Adipocyte (in vitro differentiated cells): ENCODE measurements around the gene FAT1.

Experiments used
- DNase-seq: peaks from one replicate; pipeline ENCODE4 v3.0.0-alpha.2; 2015; ENCODE audit warnings: low read depth
- H3K27me3 ChIP-seq: replicated peaks from 2 replicates; pipeline ENCODE4 v1.7.0; 2013; ENCODE audit warnings: mild to moderate bottlenecking, low read length, moderate library complexity; ENCODE audit not compliant: control insufficient read depth, insufficient read depth
- H3K36me3 ChIP-seq: 2 replicates; pipeline ENCODE4 v1.7.0; 2013; ENCODE audit warnings: low read length, mild to moderate bottlenecking, moderate library complexity; ENCODE audit not compliant: control insufficient read depth, insufficient read depth, severe bottlenecking
- H3K4me1 ChIP-seq: 2 replicates; pipeline ENCODE4 v1.7.0; 2013; ENCODE audit warnings: mild to moderate bottlenecking, low read length, moderate library complexity; ENCODE audit not compliant: control insufficient read depth, insufficient read depth
- H3K4me3 ChIP-seq: 2 replicates; pipeline ENCODE4 v1.7.0; 2013; ENCODE audit warnings: mild to moderate bottlenecking, low read length, moderate library complexity
- H3K9ac ChIP-seq: 2 replicates; pipeline ENCODE4 v1.7.0; 2013; ENCODE audit warnings: mild to moderate bottlenecking, low read length, moderate library complexity
- H3K9me3 ChIP-seq: 2 replicates; pipeline ENCODE4 v1.7.0; 2013; ENCODE audit warnings: mild to moderate bottlenecking, low read length, moderate library complexity; ENCODE audit not compliant: control insufficient read depth

Gene FAT1

DNA sequence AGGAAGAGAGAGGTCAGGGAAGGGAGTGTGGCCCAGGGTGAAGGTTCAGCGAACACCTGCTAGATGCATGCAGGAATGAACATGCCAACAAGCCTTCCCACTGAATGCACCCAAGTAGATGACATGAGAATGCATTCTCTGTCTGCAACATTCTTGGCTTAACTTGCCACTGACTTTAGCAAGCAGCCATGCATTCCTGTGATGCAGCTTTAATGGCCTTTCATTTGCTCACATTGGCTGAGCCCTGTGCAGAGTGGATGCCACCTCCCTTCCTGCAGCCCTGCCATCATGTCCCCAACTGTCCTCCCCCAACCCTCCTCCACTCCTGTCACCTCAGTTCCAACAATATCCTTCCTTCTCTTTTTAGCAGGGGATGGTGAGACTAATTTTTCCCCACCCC lies 143.0 kb downstream of the FAT1 start:
- H3K9ac ChIP-seq = no peak overlapping the region
- no peak overlapping the region for H3K4me3 ChIP-seq
- no peaks in the 10 kb centered on the region for H3K27me3 ChIP-seq
- no peaks in the 10 kb centered on the region for H3K4me1 ChIP-seq
- H3K9me3 ChIP-seq = no peaks in the 10 kb centered on the region
- peaks cover 24% of the 10 kb centered on the region for H3K36me3 ChIP-seq
- DNase-seq = no peak

DNA sequence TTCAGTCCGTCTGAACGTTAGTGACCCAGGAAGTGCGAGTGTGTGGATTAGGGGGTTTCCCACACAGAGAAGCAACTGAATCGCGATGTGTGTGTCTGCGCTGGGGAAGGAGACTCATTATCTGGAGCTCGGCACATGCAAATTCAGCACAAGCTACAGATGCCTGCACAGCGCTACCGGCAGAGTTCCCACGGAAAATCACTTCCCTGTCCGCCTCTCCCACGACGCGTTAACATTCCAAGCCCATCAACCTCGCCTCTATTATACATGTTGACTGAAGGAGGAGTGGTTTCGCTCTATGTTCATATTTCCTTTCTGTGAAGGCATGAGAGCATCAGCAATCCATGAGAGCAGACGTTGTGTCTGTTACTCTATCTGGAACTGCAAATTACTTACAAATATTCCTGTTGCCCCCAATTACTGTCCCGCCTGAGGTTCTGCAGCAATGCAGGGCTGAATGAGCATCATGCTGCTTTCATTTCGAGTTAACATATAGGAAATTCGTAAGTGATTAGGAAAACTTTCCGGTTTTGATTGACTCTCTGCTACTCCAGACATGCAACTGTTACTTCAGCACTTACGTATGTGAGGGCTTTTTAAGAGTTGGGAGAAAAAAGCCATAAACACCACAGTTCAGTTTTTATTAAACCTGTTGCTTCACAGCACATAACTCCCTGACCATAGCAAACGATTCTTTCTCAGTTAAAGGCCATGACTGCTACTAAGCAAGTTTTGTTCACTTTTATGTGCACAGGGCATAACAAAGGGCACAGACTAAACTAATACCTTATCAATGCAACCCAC lies 153.3 kb downstream of the FAT1 start:
- DNase-seq = peak; percentile 53
- no peaks in the 10 kb centered on the region for H3K36me3 ChIP-seq
- no peak overlapping the region for H3K9ac ChIP-seq
- no peaks in the 10 kb centered on the region for H3K9me3 ChIP-seq
- H3K4me1 ChIP-seq = peaks cover 5% of the 10 kb centered on the region
- H3K4me3 ChIP-seq = peak overlapping the region; percentile 75
- H3K27me3 ChIP-seq = peaks cover 2% of the 10 kb centered on the region

DNA sequence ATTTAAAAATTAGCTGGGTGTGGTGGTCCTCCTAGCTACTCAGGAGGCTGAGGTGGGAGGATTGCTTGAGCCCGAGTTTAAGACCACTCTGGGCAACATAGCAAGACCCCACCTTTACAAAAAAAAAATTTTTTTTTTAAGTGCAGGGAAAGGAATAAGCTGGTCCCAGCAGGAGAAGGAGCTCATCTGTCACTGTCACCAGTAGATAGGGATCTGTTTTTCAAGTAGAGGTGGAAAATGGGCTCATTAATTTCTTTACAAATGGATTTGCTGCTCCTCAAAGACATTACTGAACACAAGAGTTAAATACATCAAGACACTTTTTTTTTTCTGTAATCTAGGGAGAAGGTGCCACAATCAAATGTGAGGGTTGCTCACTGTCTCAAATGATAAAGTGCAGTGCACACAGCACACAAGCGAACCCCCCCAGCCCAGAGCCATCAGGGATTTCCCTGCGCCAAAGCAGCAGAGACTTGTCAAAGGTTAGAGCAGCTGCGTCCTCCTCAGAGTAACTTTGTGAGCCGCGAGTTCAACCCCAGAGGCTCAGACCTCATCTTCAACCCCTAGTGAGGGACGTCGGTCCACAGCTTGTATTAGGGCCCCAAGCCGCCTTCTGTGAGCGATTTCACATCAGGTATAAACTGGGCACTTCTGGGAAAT lies 154.0 kb downstream of the FAT1 start:
- no peak for DNase-seq
- Histone ChIP-seq H3K27me3 (peaks cover 2% of the 10 kb centered on the region), H3K36me3 (no peaks in the 10 kb centered on the region), H3K4me3 (peak overlapping the region; percentile 75), H3K9ac (no peak overlapping the region), H3K4me1 (peaks cover 5% of the 10 kb centered on the region), H3K9me3 (no peaks in the 10 kb centered on the region)

DNA sequence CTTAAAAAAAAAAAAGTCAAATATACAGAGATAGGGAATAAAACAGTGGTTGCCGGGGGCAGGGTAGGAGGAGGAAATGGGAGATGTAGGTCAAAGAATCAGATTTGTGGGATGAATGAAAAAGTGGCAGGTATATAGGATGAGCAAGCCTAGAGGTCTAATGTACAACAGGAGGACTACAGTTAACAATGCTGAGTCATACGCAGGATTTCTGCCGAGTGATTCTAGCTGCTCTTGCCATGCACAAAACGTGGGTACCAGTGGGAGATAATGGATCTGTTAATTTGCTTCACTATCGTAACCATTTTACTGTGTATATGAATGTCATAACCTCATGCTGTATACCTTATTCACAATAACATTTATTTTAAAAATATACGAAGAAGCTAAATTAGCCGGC lies 157.6 kb downstream of the FAT1 start:
- no peak overlapping the region for H3K9ac ChIP-seq
- H3K36me3 ChIP-seq = no peaks in the 10 kb centered on the region
- peaks cover 5% of the 10 kb centered on the region for H3K4me1 ChIP-seq
- H3K27me3 ChIP-seq = peaks cover 2% of the 10 kb centered on the region
- no peaks in the 10 kb centered on the region for H3K9me3 ChIP-seq
- DNase-seq = no peak
- H3K4me3 ChIP-seq = no peak overlapping the region

DNA sequence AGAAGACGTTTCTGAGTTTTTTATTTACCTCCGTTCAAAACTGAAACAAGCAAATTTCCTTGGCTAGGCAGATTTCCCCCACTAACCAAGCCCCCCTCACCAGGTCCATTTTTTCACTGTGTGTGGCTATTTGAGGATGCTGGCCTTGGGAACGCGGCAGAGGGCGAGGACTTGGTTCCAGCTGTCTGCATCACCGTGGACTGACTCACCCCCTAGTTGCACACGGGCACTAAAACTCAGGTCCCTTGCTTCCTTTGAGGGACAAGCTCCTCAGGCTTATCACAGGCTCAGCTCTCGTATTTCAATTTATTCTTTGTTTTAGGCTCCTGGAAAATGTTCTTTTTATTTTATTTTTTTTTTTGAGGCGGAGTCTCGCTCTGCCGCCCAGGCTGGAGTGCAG lies 159.9 kb downstream of the FAT1 start:
- Histone ChIP-seq H3K4me1 (no peaks in the 10 kb centered on the region), H3K9ac (no peak overlapping the region)
- no peak for DNase-seq

DNA sequence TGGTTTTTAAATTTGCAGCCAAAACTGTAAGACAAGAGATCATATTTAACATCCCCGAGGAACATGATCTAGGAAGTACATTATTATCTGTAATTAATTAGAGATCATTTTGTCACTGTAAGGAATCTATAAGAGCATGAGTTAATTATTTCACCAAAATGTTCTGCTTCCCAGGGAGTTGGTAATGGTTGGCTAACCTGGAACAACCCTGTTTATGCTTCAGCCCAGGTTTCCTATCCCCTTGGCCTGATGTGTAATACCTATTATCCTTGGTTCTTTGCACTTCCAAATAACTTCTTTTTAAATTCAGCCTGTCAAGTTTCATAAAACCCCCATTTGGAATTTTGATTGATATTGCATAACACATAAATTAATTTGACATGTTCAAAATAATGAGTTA lies 161.9 kb downstream of the FAT1 start:
- no peak for DNase-seq
- Histone ChIP-seq H3K36me3 (no peaks in the 10 kb centered on the region), H3K4me1 (no peaks in the 10 kb centered on the region), H3K4me3 (no peak overlapping the region), H3K27me3 (no peaks in the 10 kb centered on the region), H3K9me3 (peaks cover 11% of the 10 kb centered on the region), H3K9ac (no peak overlapping the region)

More for the DNA sequence above, 159.9 kb downstream of the FAT1 start:
- Histone ChIP-seq H3K9me3 (peaks cover 11% of the 10 kb centered on the region), H3K27me3 (no peaks in the 10 kb centered on the region), H3K4me3 (no peak overlapping the region), H3K36me3 (no peaks in the 10 kb centered on the region)

DNA sequence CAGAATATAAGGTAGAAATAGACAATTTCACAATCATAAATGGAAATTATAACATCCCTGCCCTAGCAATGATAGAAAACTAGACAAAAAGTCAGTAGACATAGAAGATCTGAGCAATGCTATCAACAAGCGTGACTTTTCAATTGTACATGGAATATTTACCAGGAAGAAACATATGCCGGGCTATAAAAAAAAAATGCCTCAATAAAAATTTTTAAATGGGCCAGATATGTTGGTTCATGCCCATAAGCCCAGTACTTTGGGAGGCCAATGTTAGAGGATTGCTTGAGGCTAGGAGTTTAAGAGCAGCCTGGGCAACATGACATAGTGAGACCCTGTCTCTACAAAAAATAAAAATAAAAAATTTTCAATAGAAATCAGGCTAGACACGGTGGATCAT lies 163.0 kb downstream of the FAT1 start:
- Histone ChIP-seq H3K9me3 (peaks cover 11% of the 10 kb centered on the region), H3K27me3 (no peaks in the 10 kb centered on the region), H3K4me1 (no peaks in the 10 kb centered on the region), H3K9ac (no peak overlapping the region), H3K36me3 (no peaks in the 10 kb centered on the region), H3K4me3 (no peak overlapping the region)
- no peak for DNase-seq

DNA sequence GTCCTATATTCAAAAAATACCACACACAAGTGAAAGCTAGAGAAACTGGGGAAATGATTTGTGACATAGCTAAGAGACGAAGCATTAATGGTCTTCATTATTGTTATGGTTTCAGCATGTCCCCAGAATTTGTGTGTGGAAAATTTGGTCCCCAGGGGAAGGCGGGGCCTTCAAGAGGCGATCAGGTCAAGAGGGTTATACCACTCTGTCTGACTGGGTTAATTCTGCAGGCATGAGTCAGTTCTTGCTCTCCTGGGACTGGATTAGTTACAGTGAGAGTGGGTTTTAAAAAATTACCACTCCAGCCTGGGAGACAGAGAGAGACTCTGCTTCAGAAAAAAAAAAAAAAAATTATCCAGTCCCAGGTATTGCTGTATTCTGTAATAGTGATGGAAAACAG lies 166.2 kb downstream of the FAT1 start:
- H3K36me3 ChIP-seq = no peaks in the 10 kb centered on the region
- H3K27me3 ChIP-seq = peaks cover 19% of the 10 kb centered on the region
- H3K9ac ChIP-seq = no peak overlapping the region
- peaks cover 11% of the 10 kb centered on the region for H3K9me3 ChIP-seq
- peak; percentile 47 for DNase-seq
- H3K4me1 ChIP-seq = peaks cover 10% of the 10 kb centered on the region
- H3K4me3 ChIP-seq = no peak overlapping the region

DNA sequence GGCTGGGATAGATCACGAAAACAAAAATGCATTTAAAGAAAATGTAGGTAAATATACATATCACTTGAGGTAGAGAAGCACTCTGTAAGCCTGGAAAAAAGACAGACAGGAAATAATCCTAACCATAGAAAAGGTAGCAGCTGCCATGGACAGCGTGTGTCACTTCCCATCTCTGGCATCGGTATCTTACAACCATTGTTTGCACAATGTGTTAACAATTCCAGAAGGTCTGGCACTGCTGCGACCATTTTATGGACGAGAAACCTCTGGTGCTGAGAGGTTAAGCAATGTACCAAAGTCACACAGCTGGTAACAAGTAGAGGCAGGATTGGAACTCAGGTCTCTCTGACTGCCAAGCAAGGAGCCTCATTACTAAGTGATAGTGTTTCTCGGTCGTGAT lies 166.6 kb downstream of the FAT1 start:
- Histone ChIP-seq H3K9ac (no peak overlapping the region), H3K9me3 (peaks cover 11% of the 10 kb centered on the region), H3K4me1 (peaks cover 10% of the 10 kb centered on the region), H3K27me3 (peaks cover 23% of the 10 kb centered on the region), H3K4me3 (no peak overlapping the region), H3K36me3 (no peaks in the 10 kb centered on the region)
- DNase-seq = no peak

DNA sequence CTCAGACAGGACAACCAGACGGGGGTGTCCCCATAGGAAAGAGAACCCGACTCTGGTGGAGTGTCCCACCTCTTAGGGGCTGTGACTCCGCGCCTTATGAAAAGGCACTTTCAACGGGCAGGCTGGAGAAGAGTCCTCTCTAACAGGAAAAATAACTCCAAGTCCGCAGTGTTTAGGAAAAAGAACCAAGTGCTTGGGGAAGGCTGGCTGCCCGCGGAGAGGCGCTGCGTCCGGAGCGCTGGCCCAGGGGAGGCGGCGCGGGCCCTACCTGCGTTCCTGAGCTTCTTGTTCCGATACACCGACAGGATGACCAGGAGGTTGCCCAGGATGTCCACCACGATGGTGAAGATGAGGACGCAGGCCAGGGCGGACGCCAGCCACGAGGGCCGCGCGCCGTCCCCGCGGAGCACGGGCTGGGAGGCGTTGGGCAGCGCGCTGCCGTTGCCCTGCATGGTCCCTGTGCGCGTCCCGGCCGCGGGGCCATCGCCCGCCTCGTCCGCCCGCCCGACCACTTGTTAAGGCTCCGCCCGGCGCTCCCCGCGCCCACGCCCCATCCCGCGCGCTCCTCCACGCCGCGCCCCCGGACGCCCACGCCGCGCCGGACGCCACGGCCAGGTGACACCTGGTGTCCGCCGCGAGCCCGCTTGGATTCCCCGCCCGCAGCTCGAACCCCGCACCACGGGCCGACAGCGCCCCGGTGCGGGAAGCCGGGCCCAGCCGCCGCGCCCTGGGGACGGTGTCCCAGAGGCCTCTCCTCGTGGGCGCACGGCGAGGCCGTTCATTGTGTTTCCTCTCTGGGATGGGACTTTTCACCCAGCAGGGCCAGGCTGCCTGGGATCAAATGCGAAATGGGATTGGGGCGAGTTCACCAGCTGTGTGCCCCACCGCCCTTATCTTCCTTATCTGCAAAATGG lies 168.5 kb downstream of the FAT1 start, which contains the start of gene MTNR1A:
Gene MTNR1A, minus strand, starts transcription at position 654 of the 914 bp plus-strand sequence. Its CDS starts 202 bp downstream, at position 452.
- H3K4me3 ChIP-seq = peak within 1 kb of the TSS; percentile 67
- H3K9ac ChIP-seq = no peak within 1 kb of the TSS
- H3K36me3 ChIP-seq = no peaks in the 10 kb centered on the region
- peaks cover 4% of the 10 kb centered on the region for H3K9me3 ChIP-seq
- DNase-seq = peak; percentile 15
- peaks cover 10% of the 10 kb centered on the region for H3K4me1 ChIP-seq
- peaks cover 42% of the 10 kb centered on the region for H3K27me3 ChIP-seq

DNA sequence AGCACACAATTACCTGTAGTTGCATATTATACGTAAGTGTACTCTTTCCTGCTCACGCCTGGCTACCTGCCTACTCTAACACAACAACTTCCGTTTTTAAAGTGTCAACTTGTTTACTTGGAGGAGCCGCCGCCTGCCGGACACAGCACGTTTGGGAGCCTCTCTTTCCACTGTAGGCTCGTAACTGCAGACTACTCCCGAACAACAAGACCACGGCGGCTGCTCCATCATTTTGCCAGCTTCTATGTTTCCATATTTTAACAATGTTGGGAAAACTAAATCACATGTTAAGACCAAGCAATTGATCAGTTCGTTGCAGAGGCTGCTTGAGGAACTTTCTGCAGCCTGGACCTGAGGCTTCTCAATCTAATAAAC lies 169.1 kb downstream of the FAT1 start:
- Histone ChIP-seq H3K9ac (no peak overlapping the region), H3K36me3 (no peaks in the 10 kb centered on the region), H3K27me3 (peaks cover 48% of the 10 kb centered on the region), H3K9me3 (no peaks in the 10 kb centered on the region), H3K4me1 (peaks cover 10% of the 10 kb centered on the region), H3K4me3 (peak overlapping the region; percentile 67)
- peak; percentile 25 for DNase-seq
